ENCODE results near the gene ADGRB2.
A peak's percentile ranks its signal among the peaks of the same experiment; 100 is the strongest.

Gene ADGRB2
- 0.70 to 3.1 reads per million in 2 donors for total RNA-seq

GRCh38 chr1:31764312-31765040 lies at the start of gene ADGRB2:
TSS of gene ADGRB2 (minus strand) at chr1:31764340. CDS start at chr1:31757221, 7,119 bp downstream.
- DNase-seq, result peak; percentile 21

- no peak for DNase-seq
These were observed 48.2 kb upstream of the ADGRB2 start for GRCh38 chr1:31812158-31812829.

- DNase-seq, result no peak
These were observed 47.5 kb upstream of the ADGRB2 start for GRCh38 chr1:31811605-31812004.

- no peak for DNase-seq
These were observed 45.6 kb upstream of the ADGRB2 start for GRCh38 chr1:31809698-31810097.

- DNase-seq, result no peak
These were observed 43.3 kb upstream of the ADGRB2 start for GRCh38 chr1:31807273-31808048.

- DNase-seq, result no peak
These were observed 41.2 kb upstream of the ADGRB2 start for GRCh38 chr1:31805318-31805717.

- no peak for DNase-seq
These were observed 40.0 kb upstream of the ADGRB2 start for GRCh38 chr1:31804098-31804497.

GRCh38 chr1:31803610-31804009 lies 39.5 kb upstream of the ADGRB2 start:
- no peak for DNase-seq

GRCh38 chr1:31802190-31803150 lies 38.3 kb upstream of the ADGRB2 start:
- DNase-seq, result no peak

- DNase-seq, result no peak
These were observed 37.3 kb upstream of the ADGRB2 start for GRCh38 chr1:31801458-31801857.

- no peak for DNase-seq
These were observed 36.5 kb upstream of the ADGRB2 start for GRCh38 chr1:31800674-31800967.

GRCh38 chr1:31799895-31800673 lies 35.9 kb upstream of the ADGRB2 start:
- no peak for DNase-seq

GRCh38 chr1:31799196-31799894 lies 35.2 kb upstream of the ADGRB2 start:
- DNase-seq, result no peak

- DNase-seq, result no peak
These were observed 34.5 kb upstream of the ADGRB2 start for GRCh38 chr1:31798433-31799195.

GRCh38 chr1:31798086-31798432 lies 33.9 kb upstream of the ADGRB2 start:
- no peak for DNase-seq

GRCh38 chr1:31797216-31797615 lies 33.1 kb upstream of the ADGRB2 start:
- no peak for DNase-seq

GRCh38 chr1:31796707-31797106 lies 32.6 kb upstream of the ADGRB2 start:
- DNase-seq, result no peak

GRCh38 chr1:31795801-31796621 lies 31.9 kb upstream of the ADGRB2 start:
- DNase-seq, result no peak

GRCh38 chr1:31795096-31795675 lies 31.0 kb upstream of the ADGRB2 start:
- no peak for DNase-seq
